Measurements from ENCODE around the gene FAM117A. TPM values are rescaled to one million over a fixed set of nuclear protein-coding genes. Genes with fewer than 3 reads are reported as not detected.
"Not testable (repeated sequence)": the region's sequence is repeated elsewhere in the genome, so short reads cannot be mapped to it uniquely, and the experiment has no call there.

The FAM117A gene
- total RNA-seq, 1 donor from 2014 or later = 7.8 TPM

DNA sequence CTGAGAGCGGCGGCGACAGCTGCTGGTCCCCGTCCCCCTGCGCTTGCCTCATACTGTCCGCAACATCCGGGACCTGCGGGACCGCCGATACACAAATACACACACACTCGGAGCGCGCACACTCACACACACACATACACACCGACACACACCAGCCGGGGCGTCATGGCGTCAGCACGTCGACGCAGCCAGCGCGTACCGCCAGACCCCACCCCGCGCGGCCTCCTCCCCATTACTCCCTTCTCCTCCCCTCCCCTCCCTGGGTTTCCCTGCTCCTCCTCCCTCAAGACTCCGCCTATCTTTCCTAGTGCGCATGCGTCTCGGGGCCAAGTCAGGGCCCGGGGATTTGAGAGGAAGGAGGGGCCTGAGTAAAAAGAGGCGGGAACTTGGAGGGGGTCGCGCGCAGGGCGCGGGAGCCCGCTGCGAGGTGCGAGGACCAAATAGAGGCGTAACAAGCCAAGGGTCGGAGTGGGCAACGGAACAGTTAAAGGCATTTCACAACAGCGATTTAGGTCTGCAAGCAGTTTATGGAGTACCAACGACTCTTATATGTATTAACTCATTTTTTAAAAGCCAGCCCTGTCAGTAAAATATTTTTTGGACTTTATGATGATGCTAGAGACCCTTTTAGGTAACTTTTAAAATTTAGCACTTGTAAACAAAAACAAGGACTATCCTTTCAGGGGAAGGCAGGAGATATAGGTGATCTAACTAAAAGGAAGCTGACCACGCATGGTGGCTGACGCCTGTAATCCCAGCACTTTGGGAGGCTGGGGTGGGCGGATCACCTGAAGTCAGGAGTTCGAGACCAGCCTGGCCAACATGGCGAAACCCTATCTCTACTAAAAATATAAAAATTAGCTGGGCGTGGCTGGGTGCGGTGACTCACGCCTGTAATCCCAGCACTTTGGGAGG, 85.7 kb downstream of the FAM117A start, which contains the start of gene SPOP:
Gene SPOP (minus strand): TSS at position 165 of the 915 bp plus-strand sequence. CDS start 55,287 bp downstream, outside the sequence.
- DNase-seq = peak; percentile 100

DNA sequence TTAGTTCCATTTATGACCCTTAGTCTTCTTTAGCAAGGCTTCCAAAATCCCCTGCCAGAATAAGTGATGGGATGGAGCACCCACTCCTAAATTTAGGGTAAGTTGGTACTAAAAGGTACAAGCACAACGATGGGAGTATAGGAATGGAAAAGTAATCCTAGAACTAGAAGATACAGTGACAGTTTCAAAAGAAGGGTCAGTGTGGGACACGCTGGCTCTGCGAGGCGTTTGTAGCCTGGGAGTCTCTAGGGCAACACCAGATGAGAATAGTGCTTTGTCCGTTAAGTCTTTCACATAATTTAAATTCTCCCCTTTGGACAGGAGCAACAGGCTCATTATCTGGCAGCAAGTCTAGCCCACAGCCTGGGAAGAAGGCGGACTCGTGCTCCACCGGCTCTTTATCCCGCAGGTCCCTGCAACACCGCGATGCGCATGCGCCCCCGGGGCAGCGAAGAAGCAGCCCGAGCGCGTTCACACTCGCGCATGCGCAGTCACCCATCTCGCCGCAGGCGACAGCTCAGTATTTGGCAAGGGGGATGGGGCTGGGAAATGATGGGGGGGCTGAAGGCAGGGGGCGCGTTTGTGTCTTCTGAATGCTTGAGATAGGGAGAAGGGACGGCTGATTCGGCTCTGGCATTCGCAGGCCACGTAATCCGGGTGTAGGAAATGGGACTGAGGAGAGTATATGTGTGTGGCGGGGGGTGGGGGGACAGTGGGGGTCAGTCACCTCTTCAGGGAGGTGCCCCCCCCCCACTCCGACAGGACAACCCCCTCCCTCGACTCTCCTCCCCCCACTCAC, 86.6 kb downstream of the FAM117A start:
- peak; percentile 99 for DNase-seq

DNA sequence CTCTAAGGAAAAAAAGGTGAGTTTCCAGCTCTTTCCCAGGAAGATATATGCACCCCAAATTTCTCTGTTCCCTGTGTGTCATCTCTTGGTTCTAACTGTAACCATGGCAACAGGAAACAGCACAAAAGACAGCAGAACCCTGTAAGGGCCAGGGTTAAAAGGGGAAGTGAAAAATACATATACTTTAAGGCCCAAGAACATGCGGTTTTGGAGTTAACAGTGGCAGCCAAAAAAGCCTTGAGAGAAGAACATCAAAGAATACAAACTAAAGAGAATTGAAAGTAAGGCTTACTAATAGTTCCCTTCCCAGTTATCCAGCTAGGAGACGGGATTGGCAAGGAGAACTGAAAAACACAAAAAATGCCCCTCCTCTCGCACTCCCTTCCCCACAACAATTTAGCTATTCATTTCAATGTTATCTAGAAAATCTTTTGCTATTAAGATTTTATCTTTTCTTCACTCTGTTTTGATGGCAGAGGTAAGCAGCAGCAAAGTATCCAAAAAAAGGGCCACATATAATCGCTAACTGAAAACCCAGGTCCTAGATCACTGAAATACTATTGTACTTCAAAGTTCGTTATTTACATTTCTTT, 87.6 kb downstream of the FAM117A start:
- peak; percentile 24 for DNase-seq

- DNase-seq = no peak
Observed at GRCh38 chr17:49674507-49674906, 89.4 kb downstream of the FAM117A start.

- DNase-seq = not testable (repeated sequence)
Observed at GRCh38 chr17:49673679-49674078, 90.3 kb downstream of the FAM117A start.

DNA sequence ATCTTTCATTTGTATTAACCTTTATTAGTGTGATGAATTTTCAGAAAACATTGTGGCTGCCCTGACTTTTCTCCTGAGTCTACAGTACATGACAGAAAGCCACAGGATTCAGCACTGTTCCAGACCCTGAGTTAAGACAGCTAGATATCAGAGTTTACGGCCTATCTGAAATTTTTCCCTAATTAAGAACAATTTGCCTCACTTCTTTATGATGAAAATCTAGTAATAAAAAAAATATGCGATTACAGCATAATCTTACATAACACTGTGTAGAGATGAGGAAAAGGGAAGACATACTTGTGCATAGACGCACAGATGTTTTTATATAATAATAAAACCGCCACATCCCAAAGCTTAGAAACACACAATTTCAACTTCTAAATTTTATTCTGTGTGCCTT, 93.3 kb downstream of the FAM117A start:
- DNase-seq = no peak

GRCh38 chr17:49670002-49670401, 93.9 kb downstream of the FAM117A start:
- no peak for DNase-seq

DNA sequence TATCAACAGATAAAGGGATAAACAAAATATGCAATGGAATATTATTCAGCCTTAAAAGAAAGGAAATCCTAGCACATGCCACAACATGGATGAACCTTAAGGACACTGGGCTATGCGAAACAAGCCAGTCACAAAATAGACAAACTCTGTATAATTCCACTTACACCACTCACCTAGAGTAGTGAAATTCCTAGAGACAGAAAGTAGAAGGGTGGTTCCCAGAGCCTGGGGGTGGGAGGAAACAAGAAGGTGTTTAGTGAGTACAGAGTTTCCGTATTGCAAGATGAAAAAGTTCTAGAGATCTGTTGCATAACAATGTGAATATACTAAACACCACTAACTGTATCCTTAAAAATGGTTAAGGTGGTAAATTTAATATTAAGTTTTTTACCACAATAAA, 96.1 kb downstream of the FAM117A start:
- no peak for DNase-seq

GRCh38 chr17:49664706-49665211, 99.2 kb downstream of the FAM117A start:
- DNase-seq = no peak

Other genes with a start within 250 kb of the FAM117A start
- gene NXPH3, start 188.3 kb downstream of the FAM117A start, total RNA-seq = 1.8 TPM
- gene SPOP, start 86.0 kb downstream of the FAM117A start, total RNA-seq = 131 TPM
- 41.6 TPM for gene SLC35B1, start 56.2 kb downstream of the FAM117A start, total RNA-seq
- 58.1 TPM for gene KAT7, start 24.6 kb upstream of the FAM117A start, total RNA-seq
- gene TAC4, start 83.9 kb upstream of the FAM117A start, total RNA-seq = not detected
- 1.2 TPM for gene DLX4, start 205.1 kb upstream of the FAM117A start, total RNA-seq
- 0.82 TPM for gene DLX3, start 231.1 kb upstream of the FAM117A start, total RNA-seq

Data from tongue (tissue), 2 donors.